COR-L47 (cell line): ENCODE results near the gene RXRA.

Source experiments
- DNase-seq: peaks from one replicate; lab custom pipeline; 2025; lab: John Stamatoyannopoulos, UW

The RXRA gene

DNA sequence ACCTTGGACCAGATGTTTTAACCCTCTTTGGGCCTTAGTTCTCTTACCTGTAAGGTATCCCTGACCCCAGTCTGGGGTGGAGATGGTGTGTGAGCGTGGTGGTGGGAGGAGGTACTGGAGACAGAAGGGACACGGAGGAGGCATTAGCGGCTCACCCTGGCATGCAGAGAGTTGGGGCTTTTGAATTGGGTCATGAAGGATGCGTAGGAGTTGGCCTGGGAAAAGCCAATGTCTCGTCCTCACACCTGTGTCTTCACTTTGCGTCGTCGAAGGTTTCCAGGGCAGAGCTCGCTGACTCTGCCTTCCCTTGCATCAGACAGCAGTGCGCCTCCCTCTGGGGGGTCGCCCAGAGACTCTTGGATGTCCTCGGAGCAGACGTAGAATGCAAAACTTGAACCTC, 11.2 kb downstream of the RXRA start:
- DNase-seq: no peak

DNA sequence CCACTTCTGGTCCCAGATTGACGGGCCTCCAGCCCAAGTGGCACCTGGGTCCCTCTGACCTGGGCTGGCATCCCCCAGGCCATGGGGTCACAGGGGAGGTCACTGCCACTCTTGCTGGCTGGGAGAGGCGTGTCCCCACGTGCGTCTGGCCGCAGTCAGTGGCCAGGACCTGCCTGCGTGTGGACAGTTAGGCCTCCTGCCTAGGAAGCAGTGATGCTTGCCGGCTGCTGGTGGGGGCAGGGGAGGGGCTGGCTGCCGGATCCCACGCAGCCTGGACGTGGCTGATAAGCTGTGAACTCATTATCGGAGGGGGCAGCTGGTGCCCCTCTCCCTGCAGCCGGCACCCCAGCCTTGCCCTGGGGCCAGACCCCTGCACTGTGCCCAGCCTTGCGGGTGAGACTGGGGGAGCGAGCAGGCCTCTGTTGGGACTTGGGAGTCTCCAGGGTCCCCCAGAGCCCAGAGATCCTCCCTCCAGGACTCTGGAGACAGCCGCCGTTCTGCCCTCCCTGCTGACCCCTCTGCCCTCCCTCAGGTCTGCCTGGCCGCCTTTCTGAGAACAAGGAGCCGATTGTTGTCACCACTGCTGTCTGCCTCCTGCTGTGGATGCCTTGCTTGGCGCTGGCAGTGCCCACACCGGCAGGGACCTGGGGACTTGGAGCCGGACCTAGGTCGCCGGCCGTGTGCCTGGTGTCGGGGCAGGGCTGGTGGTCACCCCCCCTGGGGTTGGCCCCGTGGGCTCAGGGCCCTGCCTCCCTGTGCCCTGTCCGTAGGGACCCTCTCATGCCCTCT, 12.3 kb downstream of the RXRA start:
- no peak for DNase-seq

DNA sequence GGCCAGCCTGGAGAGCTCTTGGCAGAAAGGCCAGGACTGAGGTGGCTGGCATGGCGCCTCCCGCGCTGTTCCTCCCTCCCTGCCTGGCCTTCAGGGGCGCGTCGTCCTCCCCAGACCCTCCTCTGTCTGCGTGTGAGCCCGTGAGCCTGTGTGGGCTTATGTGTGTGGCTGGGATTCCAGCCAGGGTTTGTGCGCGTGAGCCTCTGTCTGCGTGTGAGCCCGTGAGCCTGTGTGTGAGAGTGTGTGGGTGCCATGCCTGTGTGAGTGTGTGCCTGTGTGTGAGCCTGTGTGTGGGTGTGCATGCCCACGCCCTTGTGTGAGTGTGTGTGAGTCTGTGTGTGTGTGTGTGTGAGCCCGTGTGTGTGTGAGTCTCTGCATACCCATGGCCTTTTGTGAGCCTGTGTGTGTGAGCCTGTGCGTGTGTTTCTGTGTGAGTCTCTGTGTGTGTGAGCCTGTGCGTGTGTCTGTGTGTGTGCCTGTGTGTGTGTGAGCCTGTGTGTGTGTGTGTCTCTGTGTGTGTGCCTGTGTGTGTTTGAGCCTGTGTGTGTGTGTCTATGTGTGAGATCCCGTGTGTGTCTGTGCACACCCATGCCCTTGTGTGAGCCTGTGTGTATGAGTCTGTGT, 13.0 kb downstream of the RXRA start:
- DNase-seq: no peak

DNA sequence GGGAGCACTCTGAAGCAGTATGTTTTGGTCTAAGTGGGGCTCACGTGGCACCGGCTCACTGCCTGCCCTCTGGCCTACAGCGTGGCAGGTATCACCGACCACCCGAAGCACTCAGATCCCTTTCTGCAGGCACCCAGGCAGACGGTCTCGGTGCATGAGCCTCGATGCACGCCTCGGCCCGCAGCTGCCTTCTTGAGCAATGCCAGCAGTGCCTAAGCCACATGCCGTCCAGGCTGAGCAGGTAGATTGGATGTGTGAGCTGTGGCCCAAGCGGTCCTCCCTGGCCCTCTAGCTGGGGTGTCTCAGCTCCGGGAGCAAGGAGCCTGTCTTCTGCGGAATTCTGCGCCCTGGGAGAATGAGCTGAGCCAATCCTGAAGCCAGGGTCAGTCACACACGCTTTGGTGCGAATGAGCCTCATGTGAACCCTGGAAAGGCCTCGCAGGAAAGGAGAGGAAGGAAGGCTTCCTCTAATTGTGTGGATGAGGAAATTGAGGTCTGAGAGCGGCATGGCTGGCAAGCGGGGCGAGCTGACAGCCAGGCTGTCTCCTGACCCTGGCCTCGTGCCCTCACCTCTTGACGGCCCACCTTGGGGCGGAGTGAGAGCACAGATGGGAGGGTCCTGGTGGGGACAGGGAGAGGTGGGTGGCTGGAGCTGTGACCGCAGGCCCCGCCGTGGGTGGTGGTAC, 14.4 kb downstream of the RXRA start:
- DNase-seq: no peak

DNA sequence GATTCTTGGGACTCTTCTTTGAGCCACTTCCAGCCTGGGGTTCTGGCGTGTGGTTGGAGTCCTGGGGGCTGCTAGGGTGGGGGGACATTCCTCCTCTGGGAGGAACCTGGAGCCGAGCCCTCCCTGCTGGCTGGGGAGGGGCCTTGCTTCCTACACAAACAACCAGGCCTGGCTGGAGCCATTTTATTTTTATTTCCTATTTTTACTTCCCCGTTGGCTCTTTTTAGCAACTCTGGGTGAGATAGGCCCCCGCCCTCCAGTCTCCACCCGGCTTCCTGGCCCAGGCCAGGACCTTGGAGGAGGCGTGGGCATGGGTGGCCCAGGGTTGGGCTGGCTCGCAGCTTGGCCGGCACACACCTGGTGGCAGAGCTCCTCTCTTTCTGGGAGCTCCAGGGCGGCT, 15.1 kb downstream of the RXRA start:
- DNase-seq: no peak

DNA sequence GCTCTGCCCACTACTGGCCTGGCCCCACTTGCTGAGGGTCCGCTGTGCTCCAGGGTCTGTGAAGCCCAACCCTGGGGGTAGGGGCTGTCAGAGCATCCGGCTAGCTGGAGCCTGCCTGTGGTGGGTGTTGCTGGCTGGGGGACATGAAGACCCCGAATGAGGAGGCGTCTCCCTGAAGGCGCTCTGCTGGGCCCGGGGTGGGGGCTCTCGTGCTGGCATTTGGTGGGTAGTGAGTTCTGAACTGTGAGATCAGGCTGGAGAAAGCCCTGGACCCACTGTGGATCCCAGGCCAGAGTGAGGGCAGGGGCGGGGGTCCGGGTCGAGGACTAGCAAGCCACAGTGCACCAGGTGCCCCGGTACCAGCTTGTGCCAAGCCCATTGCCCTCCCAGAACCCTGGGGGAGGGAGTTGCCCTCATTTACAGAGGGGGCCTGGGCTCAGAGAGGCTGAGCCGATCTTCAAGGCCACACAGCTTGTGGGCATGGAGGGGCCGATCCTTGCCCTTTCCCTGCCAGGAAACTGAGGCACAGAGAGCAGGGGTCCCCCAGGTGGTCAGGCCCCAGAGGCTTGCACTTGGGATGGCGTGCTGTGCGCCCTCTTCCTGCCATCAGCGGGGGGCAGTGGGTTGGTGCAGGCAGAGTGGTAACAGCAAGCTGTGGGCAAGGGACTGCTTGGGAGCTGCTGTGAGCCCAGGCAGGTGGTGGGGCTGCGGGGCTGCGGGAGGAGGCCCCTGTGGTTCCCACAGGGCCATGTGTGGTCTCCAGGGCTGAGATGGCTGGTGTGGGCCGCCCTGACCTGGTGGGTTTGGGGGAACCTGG, 15.9 kb downstream of the RXRA start:
- DNase-seq: no peak

DNA sequence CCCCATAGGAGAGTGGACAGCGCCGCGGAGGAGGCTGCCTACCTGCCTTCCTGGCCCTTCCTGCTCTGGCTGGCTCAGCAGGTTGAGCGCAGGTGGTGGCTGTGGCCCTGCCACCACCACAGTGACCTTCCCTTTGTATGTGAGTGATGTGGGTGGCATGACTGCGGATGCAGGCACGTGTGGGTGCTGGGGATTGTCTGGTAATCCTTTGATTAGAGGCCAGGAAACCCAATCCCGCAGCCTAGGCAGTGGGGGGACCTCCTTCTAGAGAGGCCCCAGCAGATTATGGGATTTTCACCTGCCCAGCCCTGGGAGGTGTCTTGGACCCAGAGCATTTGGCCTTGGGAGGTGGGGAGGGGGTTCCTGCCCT, 16.5 kb downstream of the RXRA start:
- no peak for DNase-seq

DNA sequence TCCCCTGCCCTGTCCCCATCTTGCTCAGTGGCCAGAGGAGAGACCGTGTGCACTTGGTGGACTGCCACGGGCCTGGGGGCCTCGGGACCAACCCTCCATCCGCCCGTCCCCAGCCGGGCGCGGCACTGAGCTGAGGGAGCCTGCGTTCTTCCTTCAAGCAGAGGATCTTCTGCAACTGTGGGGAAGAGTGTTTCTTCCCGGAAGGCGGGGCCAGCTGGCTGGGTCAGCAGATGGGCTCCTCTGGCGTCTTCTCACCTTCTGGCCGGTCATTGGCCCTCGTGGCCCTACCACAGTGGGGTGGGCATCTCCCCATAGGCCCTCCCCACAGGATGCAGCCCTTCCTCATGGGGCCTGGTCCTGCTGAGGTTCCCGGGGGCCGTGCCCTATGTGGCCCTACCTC, 17.4 kb downstream of the RXRA start:
- DNase-seq: no peak

DNA sequence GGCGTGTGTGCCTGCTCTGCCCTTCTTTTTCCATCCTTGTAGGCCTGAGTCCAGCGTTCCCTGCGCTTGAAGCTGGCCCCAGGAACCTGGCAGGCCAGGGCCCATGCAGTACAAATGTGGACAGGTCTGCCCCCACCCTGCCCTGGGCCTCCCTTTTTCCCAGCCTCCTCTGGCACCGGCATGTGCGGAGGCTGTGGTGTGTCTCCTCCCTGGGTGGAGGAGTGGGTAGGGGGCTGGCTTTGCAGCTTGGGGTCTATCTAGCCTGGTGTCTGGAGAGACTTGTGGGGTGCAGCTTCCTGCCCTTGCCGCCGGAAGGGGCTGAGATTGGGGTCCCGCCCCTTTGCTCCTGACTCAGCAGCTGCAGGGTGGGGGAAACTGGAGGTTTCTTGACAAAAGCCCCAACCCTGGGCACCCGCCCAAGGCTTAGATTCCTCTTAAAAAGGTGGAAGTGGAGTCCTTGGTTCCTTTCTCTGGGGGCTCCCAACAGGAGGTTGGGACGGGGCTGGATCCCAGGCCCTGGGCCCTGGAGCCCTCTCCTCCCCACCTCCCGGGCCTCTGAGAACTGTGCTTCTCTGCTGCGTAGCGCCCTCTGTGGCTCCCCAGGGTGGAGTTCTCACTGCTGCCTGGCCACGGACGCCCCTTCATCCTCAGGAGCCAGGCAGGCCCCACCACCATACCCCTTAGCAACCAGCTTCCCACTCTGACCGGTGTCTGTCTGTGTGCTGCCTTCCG, 18.0 kb downstream of the RXRA start:
- DNase-seq: no peak

DNA sequence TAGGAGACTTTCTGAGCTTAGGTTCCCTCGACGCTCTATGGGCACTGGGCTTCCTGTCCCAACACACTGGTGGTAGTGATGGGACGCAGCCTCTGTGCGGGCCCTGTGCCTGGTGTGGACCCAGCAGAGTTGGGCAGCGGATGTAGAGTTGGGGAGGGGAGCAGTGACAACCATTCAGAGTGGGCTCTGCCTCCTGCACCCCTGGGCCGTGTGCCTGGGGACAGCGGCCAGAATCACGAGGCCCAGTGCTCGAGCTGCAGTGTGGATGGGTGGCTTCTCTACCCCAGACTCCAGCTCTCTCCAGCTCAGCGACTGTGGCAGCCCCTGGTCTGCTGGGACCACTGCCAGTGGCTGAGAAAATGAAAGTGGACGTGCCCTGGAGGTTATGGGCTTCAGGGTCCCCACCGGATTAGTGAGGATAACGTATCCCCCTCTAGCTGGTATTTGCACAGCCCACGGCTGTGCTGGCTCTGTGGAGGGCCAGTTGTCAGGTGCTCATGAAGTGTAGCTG, 18.6 kb downstream of the RXRA start:
- DNase-seq: no peak

DNA sequence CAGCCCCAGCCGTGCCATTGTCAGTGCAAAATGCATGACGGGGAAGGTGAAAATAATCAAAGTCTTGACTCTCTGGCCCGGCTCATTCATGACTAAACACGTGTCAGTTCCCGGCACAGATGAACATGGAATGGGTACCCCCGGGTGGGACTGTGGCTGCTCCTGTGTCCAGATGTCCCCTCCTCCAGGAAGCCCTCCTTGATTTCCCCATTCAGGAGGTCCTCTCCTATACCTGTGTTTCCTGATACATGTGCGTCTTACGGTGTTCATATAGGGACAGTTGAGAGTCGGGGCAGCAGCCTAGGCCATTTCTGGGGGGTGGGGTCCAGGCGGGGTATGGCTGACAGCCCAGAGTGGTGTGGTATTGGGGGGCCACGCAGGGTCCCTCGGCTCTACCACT, 19.5 kb downstream of the RXRA start:
- no peak for DNase-seq

DNA sequence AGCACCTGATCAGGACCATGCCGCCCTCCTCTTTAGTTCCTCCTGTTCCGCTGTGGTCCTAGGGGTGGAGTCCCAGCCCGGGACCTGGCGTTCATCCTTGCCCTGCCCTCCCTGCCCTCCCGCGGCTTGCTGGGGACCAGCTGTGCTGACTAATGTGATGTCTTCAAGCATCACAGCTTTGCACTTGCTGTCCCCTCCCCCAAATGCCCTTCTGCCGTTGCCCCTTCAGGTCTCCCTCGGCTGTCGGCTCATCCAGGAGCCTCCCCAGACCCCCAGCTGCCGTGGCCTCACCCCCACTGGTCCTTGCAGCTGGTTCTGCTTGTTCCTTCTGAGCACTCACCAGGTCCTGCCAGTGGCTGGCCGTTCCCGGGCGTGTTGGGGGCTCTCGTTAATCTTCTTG, 19.9 kb downstream of the RXRA start:
- no peak for DNase-seq

DNA sequence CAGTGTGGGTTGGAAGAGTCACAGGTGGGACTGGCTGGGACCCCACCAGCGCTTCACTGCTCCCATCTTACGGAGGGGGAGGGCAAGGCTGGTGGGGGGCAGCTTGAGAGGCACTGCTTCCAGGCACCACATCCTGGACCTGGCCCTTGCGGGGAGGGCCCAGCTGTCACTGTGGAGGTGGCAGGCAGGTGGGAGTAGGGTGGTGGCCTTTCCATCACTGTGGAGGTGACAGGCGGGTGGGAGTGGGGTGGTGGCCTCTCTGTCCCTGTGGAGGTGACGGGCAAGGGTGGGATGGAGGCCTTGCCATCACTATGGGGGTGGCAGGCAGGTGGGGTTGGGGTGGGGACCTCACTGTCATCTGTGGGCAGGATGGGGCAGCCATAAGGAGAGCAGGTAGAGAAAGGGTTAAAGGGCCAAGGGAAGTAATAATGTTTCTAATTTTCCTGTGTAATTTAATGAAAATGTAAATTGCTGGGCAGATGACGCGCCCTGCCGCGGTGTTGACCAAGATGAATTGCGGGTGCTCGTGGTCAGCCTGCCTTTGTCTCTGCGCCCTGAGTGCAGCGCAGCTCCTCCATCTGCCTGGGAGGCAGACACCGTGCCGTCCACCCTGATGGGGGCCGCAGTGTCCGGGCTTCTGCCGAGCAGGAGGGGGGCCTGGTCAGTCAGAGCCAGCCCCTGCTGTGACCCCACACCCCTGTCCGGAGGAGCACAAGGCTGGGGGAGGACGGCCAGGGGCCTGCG, 20.8 kb downstream of the RXRA start:
- no peak for DNase-seq

DNA sequence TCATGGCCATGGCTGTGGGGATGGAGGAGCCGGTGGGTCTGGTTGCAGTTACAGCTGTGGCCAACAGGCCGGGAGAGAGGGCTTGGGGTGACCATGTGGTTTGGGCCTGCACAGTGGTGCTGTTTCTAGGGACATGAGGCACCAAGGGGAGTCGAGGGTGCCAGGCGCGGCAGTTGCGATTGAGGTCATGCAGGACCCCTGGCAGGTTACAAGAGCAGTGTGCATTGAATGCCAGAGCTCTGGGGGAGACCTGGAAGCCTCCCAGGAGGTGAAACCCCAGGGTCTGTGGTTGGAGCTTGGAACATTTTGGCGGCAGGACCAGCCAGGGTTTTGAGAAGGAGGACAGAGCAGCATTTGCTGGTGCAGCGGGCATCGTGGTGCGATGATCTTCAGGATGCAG, 21.7 kb downstream of the RXRA start:
- DNase-seq: no peak

DNA sequence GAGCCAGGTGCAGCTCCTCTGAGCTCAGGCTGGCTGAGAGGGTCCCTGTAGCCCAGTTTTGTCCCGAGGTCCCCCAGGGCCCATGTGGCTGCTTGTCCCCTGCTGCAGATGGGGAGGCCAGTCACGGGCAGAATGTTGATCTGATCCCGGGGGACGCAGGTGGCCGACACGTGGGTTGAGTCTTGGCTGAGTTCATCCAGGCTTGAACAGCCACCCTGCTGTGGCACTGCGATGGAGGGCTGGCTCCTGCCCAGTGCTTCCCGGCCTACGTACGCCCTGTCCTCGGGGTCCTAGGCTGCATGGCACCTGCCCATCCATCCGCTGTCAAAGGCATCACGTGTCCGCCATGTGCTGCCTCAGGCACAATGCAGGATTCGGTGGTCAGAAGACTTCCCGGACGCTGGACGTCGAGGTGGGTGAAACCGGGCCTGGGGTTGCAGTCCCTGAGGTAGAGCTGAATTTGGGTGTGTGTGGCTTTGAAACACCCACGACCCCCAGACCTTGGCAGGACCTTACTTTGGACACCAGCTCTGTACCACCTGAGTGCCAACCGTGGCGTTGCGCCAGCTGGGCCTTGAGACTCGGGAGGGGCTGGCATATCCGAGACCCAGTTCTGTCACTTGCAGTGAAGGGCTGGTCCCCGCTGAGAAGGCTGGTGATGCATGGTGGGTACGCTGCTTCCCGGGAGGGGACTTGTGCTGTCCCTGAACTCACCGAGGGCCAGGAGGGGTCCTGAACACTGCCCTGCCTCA, 22.3 kb downstream of the RXRA start:
- no peak for DNase-seq

DNA sequence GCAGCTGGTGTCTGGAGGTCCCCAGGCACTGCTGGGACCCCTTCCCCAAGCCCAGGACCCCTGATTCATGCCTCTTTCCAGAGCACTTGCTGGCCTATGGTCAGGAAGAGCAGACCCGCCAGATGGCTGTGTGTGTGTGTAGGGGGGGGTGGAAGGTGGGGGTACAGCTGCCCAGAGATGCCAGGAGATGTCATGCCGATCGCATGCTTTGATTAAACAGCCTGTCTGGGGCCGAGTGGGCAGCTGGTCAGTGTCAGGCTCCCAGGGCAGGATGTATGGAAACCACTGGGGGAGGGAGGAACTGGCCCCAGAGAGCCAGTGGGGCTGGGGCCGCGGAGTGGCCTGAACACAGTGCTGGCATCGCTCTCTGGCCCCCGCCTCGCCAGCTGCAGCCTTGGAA, 23.7 kb downstream of the RXRA start:
- DNase-seq: no peak

DNA sequence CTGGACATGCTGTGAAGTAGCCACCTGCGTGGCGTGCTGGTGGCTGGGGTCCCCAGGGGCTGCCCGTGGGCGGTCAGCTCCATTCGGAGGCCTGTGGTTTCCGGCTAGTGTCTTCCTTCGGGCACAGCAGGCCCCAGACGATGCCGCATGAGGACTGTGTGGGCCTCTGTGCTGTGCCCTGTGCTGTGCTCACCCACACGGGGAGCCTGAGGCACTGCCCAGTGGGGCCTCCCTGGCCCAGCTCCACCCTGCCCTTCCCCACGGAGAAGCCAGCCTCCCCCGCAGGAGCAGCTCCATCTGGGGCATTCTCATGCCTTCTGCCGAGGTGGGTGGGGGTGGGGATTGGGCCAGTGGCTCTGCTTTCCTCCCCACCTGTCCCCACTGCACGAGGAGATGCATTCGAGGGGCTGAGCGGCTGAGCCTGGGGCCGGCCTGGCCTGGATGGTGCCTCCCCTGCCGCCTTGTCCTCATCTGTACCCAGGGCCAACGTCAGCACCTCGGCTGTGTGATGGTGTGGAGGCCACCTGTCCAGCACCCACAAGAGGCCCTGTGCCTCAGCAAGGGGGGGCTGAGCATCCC, 24.2 kb downstream of the RXRA start:
- no peak for DNase-seq

DNA sequence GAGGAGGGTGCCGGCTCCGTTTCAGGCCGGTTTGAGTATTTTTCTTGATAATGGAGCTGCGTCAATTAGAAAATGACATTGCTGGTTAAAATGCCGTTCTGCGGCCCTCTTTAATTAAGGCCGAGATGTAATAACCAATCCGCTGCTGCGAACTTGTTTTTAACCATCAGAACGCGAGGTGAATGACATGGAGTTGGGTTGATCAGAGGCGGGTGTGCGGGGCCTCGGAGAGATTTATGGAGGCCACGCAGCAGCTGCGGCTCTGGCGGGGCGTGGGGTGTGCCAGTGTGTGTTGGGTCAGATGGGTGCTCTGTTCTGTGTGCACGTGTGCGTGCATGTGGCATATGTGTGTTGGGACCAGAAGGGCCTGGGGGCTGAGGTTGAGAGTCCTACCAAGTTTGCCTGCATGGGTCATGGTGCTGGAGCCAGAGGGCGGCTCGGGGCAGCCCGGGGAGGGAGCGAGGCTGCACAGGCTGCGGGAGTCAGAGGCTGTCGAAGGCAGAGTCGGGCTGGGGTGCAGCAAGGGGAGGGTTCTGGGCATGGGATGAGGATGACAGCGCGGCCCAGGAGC, 25.4 kb downstream of the RXRA start:
- no peak for DNase-seq

DNA sequence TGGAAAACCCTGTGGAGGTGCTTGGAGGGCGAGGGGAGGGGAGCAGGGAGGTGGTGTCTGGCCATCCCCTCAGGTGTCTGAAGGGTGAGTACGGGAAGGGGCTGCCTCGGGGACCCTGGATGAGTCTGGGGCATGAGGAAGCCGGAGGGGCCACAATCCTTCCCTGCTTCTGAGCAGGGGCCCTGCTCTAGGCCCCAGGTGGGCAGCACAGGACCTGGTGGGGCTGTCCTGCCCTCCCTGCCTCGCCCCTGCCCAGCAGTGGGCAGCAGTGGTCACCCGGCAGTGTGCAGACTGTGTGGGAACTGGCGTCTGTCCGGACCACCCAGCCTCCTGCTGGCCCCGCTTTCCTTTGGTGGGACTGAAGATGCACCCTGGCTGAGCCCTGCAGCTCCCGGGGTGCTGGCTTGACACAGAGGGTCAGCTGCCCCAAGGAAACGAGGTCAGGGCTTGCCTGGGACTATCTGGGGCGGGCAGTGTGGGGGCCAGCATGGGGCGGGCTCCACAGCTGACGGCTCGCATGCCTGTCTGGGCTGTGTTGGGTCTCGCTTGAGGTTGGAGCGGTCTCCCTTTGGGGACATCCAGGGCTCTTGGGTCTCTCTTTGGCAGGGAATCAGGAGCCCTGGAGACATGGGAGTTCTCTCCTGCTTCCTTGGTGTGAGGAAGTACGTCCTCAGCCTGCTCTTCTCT, 26.1 kb downstream of the RXRA start:
- no peak for DNase-seq
